GM19025 (cell line): ENCODE results near the gene BCAS4.
A peak's percentile ranks its signal among the peaks of the same experiment; 100 is the strongest.

Experiments
- ATAC-seq: cut with Tn5 transposase; IDR thresholded peaks from one replicate; pipeline ENCODE4 v1.9.1; 2021; ENCODE audit warnings: mild to moderate bottlenecking, low read depth, moderate library complexity; ENCODE audit not compliant: unreplicated experiment

BCAS4 gene

DNA sequence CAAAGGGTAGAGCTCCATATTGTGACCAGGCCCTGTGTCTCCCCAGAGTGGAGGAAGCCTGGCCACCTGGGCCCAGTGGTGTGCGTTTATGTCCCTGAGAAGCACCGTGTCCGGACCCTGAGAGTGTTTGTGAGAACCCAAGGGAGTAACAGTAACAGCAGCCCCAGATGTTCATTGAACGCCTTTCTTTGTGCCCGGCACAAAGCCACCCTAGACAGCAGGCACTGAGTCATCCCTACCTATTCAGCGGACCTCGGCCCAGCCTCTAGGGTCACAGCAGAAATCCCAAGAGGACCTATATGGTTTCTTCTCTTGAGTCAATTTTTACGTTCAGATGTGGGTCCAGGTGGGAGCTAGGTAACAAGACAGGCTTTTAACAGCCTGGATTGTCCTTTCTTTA is 24.5 kb downstream of the BCAS4 start:
- ATAC-seq = peak; percentile 34

DNA sequence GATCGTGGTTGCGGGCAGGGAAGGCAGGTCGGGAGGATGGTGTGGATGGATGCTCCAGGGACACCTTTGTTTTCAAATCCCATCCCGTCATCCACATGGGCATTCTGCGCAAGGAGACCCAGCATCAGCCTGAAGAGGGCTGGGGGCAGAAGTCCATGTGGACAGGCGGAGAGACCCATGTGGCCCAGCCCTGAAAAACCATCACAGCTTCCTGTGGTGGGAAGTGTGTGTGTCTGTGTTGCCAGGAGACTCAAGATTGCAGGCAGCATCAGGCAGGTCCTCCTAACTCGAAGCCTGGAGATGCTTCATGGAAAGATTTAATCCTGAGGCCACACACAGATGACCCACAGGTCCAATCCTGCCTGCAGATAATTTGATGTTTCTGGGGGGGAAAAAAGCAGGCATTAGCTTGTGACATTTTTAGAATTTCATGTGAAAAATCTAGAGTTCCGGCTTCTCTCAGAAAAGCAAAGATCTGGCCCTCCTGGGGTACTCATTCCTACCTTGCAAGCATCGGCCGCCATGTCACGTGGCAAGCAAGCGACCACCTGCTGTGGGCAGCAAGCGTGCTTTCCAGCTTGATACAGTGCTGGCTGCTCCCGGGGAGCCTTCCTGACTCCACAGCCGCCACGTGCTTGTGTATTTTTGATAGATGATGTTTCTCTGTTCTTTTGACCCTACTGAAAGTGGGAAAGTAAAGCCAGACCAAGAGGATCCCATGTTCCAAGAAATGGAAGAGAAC is 25.8 kb downstream of the BCAS4 start:
- ATAC-seq = no peak

DNA sequence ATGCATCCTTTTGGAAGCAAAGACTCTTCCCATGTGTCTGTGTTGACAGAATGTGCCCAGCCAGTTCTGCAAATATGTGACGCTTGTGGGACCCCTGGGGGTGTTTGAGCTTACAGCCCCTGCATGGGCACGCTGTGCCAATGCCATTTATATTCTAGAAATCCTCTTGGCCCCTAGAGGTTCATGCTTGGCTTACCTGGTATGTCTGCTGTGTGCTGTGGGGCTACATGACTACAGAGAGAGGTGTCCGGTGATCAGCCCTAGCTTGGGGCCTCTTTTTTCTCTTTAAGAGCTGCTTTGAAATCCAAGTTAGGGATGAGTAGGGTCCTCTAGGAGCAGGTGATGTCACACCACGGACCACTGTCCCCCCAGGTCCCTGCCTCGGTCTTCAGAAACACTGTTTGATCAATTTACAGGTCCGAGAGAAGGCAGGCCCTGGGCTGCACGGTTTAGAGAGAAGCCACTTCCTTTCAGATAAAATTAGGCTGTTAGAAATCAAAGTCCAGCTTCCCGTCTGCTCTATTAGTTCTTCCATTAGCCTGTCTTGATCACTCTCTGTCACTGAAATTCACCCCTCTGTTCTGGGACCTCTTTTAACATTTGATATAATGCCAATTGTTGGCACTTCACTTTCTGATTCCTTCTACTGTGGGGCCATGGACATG is 26.5 kb downstream of the BCAS4 start:
- ATAC-seq = no peak

DNA sequence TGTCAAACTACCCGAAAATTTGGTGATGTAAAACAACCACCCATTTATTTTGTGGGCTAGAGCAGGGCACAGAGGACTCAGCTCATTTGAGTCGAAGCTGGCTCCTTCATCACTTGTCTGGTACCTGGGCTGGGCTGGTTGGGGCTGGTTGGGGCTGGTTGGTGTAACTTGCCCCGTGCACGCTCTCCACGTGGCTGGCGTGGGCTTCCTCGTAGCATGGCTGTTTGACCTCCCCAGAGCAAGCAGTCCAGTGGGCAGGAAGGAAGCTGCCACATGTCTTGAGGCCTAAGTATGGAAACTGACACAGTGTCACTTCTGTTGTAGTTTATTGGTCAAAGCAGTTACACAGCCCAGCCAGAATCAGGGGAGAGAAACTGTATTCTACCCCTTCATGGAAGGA is 27.1 kb downstream of the BCAS4 start:
- ATAC-seq = no peak

DNA sequence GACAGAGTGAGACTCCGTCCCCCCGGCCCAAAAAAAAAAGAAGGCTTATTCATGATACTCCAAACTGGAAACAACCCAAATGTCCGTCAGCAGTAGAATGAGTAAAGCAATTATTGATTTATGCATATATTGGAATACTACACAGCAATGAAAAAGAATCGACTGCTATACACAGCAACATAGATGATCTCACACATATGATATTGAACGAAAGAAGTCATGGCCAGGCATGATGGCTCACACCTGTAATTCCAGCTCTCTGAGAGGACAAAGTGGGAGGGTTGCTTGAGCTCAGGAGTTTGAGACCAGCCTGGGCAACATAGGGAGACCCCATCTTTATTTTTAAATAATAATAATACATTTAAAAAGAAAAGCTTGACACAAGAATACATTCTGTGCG is 28.5 kb downstream of the BCAS4 start:
- no peak for ATAC-seq

DNA sequence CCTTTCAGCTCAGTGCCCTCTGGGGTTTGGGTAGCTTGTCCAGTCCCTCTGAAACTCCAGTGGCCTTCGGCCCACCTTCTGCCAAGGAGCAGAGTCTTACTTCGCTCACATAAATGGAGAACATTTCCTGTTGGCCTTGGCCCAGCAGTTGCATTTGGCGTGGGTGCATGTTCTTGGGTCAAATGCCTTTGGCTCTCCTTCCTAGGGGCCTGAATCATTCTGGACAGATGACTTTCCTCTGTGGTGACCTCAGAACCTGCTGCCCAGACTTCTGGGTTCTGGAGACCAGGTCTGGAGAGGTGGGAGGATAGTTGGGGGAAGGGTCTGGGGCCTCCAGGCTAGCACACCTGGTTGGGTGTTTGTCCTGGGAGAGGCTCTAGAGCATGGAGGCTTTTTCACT is 29.3 kb downstream of the BCAS4 start:
- ATAC-seq = no peak

DNA sequence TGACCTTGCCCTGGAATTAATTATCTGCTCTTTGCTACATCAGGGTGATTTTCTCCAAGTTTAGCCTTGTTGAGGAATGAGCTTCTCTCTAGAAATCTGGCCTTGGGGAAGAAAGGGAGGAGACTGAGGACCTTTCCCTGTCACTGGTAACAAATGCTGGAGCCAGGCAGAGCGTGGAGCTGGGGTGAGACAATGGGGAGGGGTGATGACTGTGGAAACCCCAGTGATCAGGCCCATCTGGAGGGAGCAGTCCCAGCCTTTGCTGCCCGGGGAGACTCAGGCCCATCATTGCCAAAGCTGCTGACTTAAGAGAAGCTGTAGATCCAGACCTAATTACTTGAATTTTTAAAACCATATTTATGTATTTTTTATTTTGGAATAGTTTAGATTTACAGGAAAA is 31.3 kb downstream of the BCAS4 start:
- ATAC-seq = no peak

DNA sequence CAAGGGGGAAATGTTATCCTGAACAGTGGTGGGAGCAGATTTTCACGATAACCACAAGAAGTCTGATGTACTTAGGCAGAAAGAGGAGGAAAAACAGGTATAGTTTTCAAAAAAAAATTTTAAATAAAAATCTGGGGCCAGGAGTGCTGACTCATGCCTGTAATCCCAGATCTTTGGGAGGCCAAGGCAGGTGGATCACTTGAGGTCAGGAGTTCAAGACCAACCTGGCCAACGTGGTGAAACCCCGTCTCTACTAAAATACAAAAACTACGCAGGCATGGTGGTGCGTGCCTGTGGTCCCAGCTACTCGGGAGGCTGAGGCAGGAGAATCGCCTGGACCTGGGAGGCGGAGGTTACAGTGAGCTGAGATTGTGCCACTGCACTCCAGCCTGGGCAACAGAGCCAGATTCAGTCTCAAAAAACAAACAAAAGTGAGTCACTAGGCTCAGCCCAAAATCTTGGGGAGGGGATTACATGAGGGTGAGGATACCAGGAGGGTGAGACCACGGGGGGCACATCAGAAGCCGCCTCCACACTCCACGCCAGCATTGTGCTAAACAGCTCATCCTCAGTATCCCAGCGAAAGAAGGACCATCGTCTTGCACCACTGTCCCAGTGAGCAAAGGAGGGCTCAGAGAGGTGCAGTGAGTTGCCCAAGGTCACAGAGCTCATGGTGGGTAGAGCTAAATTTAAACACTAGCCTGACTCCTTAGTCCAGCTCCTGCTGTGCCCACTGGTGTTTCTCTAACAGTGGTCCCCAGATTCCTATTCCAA is 33.7 kb downstream of the BCAS4 start:
- no peak for ATAC-seq

DNA sequence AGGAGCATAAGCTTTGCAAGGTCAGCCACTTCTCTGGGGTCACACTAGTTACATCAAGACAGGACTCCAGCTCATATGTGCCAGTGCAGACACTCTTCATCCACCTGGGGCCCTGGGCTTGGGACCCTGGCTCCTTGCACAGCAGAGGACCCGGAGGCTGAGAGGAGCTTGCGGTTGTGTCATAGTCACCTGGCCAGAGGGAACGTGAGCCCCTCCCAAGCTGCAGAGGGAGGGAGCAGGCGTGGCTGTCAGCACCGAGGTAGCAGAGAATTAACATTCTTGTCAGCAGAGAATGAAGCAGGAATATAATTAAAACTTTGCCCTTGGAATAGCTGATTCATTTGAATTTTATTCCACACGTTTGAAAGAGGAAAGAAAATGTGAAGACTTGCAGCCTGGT is 36.8 kb downstream of the BCAS4 start:
- ATAC-seq = no peak

DNA sequence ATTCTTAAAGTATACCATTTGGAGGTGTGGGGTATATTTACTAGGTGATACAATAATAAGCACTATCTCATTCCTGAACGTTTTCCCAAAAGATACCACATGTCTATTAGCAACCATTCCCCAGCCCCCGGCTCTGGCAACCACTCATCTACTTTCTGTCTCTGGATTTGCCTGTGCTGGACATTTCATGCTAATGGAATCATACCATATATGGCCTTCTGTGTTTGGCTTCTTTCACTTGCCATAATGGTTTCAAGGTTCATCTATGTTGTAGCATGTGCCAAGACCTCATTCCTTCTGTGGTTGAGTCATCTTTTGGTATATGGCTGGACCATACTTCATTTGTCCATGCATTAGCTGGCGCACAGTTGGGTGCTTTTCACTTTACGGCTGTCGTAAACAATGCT is 39.7 kb downstream of the BCAS4 start:
- ATAC-seq = no peak

DNA sequence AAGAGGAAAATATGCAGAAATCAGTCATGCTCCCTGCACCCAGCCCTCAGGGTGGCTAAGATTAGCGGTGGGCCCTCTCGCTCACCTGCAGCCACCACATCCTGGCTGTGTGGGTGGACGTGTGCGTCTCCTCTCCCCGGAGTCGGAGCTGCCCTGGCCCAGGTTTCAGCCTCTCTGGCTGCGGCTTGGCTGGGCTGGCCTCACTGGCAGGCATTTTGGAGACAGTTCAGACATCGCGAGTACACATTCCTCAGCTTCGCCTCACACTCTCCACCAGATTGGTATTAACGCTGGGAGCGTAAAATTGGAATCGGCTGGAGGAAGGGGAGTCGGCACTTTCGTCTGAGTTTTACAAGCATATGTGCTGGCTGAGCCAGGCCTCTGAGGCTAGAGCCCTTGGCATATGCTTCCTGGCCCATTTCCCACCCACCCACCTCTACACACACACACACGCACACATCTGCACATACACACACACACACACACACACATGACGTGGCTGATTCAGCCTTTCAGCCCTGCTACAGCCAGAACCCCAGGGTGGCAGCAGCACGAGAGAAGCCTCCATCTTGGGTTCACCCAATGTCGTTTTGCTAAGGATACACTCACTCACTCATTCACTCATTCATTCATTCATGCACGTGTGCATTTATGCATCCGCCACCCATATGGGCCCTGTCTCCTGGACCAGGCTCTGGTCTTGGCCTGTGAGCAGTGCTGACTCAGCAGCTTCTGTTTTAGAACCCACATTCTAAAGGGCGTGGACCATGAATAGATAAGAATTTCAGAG is 42.9 kb downstream of the BCAS4 start:
- no peak for ATAC-seq

DNA sequence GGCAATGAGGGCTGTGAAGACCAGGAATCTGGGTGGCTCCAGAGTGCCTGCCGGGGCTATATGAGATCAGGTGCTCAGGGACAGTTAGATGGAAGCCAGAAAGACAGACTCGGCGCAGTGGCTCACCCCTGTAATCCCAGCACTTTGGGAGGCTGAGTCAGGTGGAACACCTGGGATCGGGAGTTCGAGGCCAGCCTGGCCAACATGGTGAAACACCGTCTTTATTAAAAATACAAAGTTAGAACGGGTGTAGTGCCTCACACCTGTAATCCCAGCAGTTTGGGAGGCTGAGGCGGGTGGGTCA is 43.4 kb downstream of the BCAS4 start:
- no peak for ATAC-seq

DNA sequence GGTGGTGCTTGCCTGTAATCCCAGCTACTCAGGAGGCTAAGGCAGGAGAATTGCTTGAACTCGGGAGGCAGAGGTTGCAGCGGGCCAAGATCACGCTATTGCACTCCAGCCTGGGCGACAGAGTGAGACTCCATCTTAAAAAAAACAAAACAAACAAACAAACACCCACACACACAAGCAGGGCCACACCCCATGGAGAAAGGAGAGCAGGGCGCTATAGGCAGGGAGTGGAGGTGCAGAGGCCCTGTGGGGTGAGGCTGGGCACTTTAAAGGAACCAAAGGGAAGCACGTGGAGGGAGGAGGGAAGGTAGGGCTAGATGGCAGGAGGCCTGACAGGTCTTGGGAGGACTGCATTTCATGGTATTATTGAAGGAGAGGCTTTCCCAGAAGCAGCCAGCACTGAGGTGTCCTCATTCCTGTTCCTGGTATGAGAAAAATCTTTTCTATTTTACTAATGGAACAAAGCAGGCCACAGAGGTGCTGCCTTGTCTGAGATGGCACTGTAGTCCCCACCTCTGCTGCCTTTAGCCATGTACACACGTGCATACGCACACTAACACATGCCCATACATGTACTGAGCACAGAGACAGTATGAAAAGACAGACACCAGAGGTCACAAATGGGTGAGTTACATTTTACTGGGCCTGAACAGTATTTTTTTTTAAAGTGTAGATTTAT is 44.0 kb downstream of the BCAS4 start:
- no peak for ATAC-seq

DNA sequence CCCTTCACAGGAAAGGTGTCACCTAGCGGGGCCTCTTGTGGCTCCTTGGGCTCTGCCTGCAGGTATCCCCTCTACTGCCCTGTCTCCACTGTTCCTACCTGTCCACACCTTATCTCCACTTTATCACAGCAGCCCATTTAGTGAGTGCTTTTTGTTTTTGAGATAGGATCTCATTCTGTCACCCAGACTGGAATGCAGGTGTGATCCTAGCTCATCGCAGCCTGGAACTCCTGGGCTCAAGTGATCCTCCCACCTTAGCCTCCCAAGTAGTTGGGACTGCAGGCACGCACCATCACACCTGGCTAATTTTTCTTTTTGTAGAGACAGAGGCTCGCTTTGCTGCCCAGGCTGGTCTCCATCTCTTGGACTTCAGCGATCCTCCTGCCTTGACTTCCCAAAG is 48.0 kb downstream of the BCAS4 start:
- ATAC-seq = no peak

DNA sequence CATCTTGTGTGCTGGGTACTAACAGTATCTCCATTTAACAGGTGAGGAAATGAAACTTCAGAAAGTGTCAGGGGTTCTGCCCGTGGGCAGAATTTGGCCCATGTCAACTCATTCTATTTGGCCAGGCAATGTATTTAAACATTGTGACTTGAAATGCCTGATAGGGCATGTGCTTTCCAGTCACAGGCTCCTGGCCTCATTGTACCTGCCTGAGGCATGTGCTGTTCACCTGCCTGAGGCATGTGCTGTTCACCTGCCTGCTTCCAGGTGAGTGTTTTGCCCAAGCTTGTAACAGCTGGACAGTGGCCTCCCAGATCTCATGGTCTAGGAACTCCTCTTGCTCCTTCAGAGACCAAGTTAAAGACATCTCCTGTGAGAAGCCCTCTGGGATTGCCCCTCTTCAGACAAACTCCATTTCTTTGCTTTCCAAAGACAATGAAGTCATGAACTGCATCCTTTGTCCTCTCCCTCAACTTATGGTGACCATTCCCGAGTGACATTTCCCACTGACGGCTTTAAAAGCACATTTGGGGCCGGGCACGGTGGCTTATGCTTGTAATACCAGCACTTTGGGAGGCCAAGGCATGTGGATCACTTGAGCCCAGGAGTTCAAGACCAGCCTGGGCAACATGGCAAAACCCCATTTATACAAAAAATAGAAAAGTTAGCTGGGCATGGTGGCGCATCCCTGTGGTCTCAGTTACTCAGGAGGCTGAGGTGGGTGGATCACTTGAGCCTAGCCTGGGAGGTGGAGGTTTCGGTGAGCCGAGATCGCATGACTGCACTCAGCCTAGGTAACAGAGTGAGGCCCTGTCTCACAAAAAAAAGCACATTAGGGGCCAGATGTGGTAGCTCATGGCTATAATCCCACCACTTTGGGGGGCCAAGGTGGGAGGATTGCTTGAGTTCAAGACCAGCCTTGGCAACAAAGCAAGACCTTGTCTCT is 48.7 kb downstream of the BCAS4 start:
- ATAC-seq = no peak

DNA sequence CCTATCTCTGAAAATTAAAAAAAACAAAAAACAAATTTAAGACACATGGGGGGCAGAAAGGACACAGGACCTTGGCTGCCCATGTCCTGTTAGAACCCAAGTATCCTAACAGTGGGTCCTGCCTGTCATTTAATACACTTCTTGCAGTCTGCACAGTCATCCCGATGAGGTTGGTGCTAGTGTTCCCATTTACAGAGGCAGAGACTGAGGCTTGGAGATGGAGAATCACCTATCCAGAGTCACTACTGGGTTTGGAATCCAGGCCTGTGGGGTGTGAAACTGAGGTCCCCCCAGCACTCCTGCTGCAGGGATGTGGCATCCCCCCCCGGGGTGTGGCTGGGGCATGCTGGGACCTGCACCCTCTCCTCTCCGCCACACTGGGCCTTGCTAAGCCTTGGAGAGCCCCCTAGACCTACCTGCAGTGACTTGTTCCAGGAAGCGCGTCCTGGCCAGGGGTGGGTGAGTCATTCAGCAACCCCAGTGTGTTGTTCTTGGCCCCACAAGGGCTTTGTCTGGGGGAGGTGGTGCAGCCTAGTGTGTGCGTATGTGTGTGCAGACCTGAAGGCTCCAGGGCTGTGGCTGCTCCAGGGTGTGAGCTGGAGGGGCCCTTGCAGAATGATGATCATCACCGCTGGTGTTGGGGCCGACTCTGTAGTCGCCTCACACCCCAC is 49.7 kb downstream of the BCAS4 start:
- peak; percentile 83 for ATAC-seq

DNA sequence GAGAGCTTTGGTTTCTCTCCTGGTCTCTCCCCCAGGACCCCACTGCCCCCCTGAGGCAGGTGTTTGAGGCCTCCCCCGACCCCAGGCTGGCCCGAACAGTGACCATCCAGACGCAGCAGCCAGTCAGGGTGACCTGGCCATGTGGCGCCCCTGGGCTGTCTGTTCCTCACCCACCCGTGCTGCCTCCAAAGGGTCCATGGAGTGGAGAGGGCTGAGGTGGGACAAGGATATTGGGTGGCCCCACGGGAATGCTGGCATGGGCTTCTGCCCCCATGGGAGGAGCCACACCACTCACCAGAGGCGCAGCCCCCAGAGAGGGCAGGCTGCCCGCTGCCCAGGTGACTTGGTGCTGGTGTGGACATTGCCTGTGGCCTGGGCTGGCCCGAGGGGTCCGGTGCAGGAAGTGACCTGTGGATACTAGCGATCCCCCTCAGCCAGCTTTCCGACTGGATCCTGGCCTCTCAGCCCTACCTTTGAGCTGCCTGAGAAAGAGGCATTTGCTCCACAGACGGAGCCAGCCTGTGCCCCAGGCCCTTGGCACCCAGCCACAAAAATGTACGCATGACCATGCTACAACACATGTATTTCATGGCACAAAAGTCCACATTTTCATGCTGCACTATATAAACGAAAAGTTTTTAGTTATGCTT is 50.8 kb downstream of the BCAS4 start:
- no peak for ATAC-seq

DNA sequence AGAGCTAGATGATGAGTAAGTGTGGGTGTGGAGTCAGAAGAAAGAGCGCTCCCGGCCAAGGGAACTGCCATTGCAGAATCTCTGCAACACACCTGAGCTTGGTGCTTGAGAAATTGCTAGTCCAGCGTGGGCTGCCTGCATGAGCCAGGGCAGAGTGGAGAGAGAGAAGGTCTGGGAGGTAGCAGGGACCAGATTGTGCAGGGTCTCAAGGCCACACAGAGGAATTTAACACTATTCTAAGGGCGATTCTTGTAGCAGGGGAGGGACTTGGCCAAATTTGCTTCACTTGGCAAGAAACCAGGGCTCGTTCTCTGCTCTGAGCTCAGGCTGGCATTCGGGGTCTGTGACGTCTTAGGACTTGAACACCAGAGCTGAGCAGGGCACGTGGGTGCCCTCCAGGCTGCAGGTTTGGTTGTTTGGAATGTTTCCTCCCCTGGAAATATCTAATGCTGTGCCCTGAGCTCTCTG is 53.5 kb downstream of the BCAS4 start:
- ATAC-seq = no peak
